Gastroesophageal sphincter (tissue), 4 donors: ENCODE results near the gene LRRN4CL. TPM values are rescaled to one million over a fixed set of nuclear protein-coding genes. Genes with fewer than 3 reads are reported as not detected.
"Not testable (repeated sequence)": the region's sequence is repeated elsewhere in the genome, so short reads cannot be mapped to it uniquely, and the experiment has no call there.

ENCODE experiments used
- ATAC-seq: fragments of 150-250 bp; one replicate; pipeline ENCODE4 v1.9.1; 2016; ENCODE audit warnings: mild to moderate bottlenecking, moderate library complexity
- H3K27ac ChIP-seq, 4 donors: fragments of 200-600 bp; sonication (generic) in 3 of 4; 1 replicate in 3 of 4; 2 replicates in 1 of 4; pipeline ENCODE4 v1.5.1; 2016 to 2019
- H3K27me3 ChIP-seq: fragments of 200-600 bp; sonication (generic); one replicate; pipeline ENCODE4 v1.5.1; 2019
- H3K36me3 ChIP-seq, 2 donors: fragments of 200-600 bp; sonication (generic); one replicate each; pipeline ENCODE4 v1.5.1; 2019; ENCODE audit warnings: control low read depth in 1 of 2
- H3K4me1 ChIP-seq, 3 donors: fragments of 200-600 bp; sonication (generic); 1 replicate in 2 of 3; 2 replicates in 1 of 3; pipeline ENCODE4 v1.5.1; 2016 to 2019; ENCODE audit warnings: control low read depth in 2 of 3
- H3K4me3 ChIP-seq, 2 donors: fragments of 200-600 bp; sonication (generic); one replicate each; pipeline ENCODE4 v1.5.1; 2019; ENCODE audit warnings: mild to moderate bottlenecking in 1 of 2, moderate library complexity in 1 of 2
- H3K9me3 ChIP-seq, 3 donors: fragments of 200-600 bp; sonication (generic); one replicate each; pipeline ENCODE4 v1.5.1; 2017 to 2019; ENCODE audit warnings: control low read depth in 2 of 3
- EP300 ChIP-seq: sonication (generic); formaldehyde crosslinking; IDR thresholded peaks from one replicate; pipeline ENCODE4 v1.6.1; 2017; ENCODE audit warnings: antibody characterized with exemption, mild to moderate bottlenecking
- POLR2A ChIP-seq, 2 donors: fragments of 450-650 bp; IDR thresholded peaks; one replicate each; pipeline ENCODE4 v1.6.1; 2017; ENCODE audit warnings: antibody characterized with exemption in 2 of 2, mild to moderate bottlenecking in 2 of 2, moderate library complexity in 1 of 2
- POLR2AphosphoS5 ChIP-seq: sonication (generic); formaldehyde crosslinking; IDR thresholded peaks from one replicate; pipeline ENCODE4 v1.6.1; 2017; ENCODE audit warnings: antibody characterized with exemption
- WGBS, 2 donors: methylation state at CpG; one replicate each; pipeline ENCODE4 v1.1.5; 2018; ENCODE audit warnings: low coverage in 1 of 2; 5-methylcytosine and 5-hydroxymethylcytosine counted together
- total RNA-seq, 4 donors: library from RNA; depleted of rRNA; stranded (reverse); fragments of >200 nt; gene quantifications; one replicate each; pipeline ENCODE4 v1.1.0, GENCODE V29; 2016
- TF ChIP-seq, protein P1 (sequence below), 4 experiments: fragments of 200-600 bp in 2 of 4; fragments of 450-650 bp in 2 of 4; sonication (generic) in 1 of 4; IDR thresholded peaks; one replicate each; pipeline ENCODE4 v1.5.1; 2017 to 2019; ENCODE audit warnings: antibody characterized with exemption in 4 of 4, mild to moderate bottlenecking in 2 of 4, moderate library complexity in 2 of 4

Gene LRRN4CL
- total RNA-seq, 4 donors from 2014 or later = 20.1 to 42.1 (median 32.1) TPM

DNA sequence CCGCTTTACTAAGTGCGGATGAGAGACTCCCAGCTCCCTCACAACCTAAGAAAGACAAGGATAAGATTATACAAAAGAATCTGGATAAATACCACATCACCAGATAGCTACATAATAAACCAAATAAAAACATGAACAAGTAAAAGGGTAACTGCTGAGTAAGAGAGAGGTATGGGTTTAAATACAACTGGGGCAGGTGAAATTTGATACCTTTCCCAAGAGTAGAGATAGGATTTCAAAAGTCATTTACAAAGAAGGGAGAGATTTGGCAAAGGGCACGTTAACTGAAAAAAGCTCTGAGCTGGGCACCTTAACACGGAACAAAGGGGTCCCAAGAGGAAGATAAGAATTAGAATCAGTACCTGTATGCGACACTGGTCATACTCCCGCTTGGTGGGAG, 12.2 kb downstream of the LRRN4CL start:
- ATAC-seq = no peak
- TF ChIP-seq, protein P1, sequence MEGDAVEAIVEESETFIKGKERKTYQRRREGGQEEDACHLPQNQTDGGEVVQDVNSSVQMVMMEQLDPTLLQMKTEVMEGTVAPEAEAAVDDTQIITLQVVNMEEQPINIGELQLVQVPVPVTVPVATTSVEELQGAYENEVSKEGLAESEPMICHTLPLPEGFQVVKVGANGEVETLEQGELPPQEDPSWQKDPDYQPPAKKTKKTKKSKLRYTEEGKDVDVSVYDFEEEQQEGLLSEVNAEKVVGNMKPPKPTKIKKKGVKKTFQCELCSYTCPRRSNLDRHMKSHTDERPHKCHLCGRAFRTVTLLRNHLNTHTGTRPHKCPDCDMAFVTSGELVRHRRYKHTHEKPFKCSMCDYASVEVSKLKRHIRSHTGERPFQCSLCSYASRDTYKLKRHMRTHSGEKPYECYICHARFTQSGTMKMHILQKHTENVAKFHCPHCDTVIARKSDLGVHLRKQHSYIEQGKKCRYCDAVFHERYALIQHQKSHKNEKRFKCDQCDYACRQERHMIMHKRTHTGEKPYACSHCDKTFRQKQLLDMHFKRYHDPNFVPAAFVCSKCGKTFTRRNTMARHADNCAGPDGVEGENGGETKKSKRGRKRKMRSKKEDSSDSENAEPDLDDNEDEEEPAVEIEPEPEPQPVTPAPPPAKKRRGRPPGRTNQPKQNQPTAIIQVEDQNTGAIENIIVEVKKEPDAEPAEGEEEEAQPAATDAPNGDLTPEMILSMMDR (IDR thresholded peaks at IDR 0.05) = no peak
- TF ChIP-seq EP300 (no peak), POLR2AphosphoS5 (no peak), POLR2A (IDR thresholded peaks at IDR 0.05) (no peak)
- H3K4me3 ChIP-seq = no peak overlapping the region
- H3K36me3 ChIP-seq = peaks cover 0 to 51% of the 10 kb centered on the region in 2 donors
- H3K9me3 ChIP-seq = no peaks in the 10 kb centered on the region
- H3K27ac ChIP-seq = no peak overlapping the region
- H3K27me3 ChIP-seq = no peaks in the 10 kb centered on the region
- 41 to 73% methylated on average over 4 to 5 of the region's 6 CpGs for WGBS, 2 donors
- H3K4me1 ChIP-seq = peaks cover 0 to 72% (median 24%) of the 10 kb centered on the region in 3 donors

DNA sequence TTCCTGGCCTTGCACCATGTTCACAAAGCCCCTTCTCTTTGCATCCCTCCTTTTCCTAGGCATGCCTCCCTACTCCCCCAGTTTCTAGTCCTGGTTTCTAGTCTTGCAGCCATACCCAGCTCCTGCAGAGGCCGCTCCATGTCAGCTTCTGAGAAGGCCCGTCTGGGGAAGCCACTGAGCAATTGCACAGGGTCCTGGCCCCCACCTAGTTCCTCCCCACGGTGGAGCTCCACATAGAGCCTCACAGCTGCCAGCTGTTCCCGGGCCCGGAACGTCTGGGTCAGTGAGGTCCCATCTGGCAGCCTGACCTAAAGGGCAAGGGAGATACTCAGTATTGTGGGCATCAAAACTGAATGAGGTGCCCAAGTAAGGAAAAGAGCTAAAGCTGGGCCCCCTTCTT, 12.6 kb downstream of the LRRN4CL start:
- Histone ChIP-seq H3K27ac (no peak overlapping the region), H3K4me1 (peaks cover 0 to 76% (median 24%) of the 10 kb centered on the region in 3 donors), H3K9me3 (no peaks in the 10 kb centered on the region), H3K27me3 (no peaks in the 10 kb centered on the region), H3K36me3 (peaks cover 0 to 51% of the 10 kb centered on the region in 2 donors), H3K4me3 (no peak overlapping the region)
- TF ChIP-seq POLR2AphosphoS5 (no peak), EP300 (no peak), POLR2A (IDR thresholded peaks at IDR 0.05) (no peak)
- TF ChIP-seq, protein P1 (IDR thresholded peaks at IDR 0.05) = no peak
- WGBS, 2 donors = 40% methylated on average over 3 of the region's 6 CpGs; no CpG with 5 or more reads in 1 of the 2 donors
- ATAC-seq = no peak

DNA sequence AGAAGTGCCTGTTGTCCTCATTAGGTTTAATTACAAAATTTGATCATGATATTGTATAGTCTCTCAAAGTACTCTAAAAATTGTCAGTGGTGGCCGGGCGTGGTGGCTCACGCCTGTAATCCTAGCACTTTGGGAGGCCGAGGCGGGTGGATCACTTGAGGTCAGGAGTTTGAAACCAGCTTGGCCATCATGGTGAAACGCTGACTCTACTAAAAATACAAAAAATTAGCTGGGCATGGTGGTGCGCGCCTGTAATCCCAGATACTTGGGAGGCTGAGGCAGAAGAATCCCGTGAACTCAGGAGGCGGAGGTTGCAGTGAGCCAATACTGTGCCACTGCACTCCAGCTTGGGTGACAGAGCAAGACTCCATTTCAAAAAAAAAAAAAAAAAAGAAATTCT, 13.9 kb downstream of the LRRN4CL start:
- Histone ChIP-seq H3K4me1 (peaks cover 0 to 75% (median 29%) of the 10 kb centered on the region in 3 donors), H3K36me3 (peaks cover 0 to 51% of the 10 kb centered on the region in 2 donors)
- not testable (repeated sequence) for H3K27ac ChIP-seq, H3K4me3 ChIP-seq, H3K9me3 ChIP-seq, H3K27me3 ChIP-seq, ATAC-seq
- WGBS, 2 donors = 91% methylated on average over 4 of the region's 10 CpGs; no CpG with 5 or more reads in 1 of the 2 donors

DNA sequence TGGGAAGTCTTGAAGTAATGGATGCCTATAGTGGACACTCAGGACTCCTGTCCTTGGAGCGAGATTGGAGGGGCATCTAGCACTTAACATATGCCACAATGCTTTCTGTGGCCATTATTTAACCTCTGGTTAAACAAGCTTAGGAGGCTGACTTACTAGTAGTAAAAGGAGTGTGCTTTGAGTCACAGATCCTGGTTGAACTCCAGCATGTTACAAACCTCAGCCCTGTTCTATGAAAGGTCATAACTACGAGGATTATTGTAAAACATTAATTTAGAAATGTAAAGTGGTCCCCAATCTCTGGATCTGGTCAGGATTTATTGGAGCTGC, 16.2 kb downstream of the LRRN4CL start:
- Histone ChIP-seq H3K4me1 (peaks cover 0 to 73% (median 19%) of the 10 kb centered on the region in 3 donors), H3K27ac (peak overlapping the region in 2 of 4 donors; percentile 86 to 91), H3K9me3 (no peaks in the 10 kb centered on the region), H3K27me3 (no peaks in the 10 kb centered on the region), H3K4me3 (no peak overlapping the region), H3K36me3 (peaks cover 0 to 51% of the 10 kb centered on the region in 2 donors)
- no peak for ATAC-seq
- TF ChIP-seq POLR2A (IDR thresholded peaks at IDR 0.05) (no peak), POLR2AphosphoS5 (no peak), EP300 (no peak)
- TF ChIP-seq, protein P1 (IDR thresholded peaks at IDR 0.05) = no peak
- WGBS, 2 donors = 50 to 82% methylated on average over 1 to 2 of the region's 2 CpGs

DNA sequence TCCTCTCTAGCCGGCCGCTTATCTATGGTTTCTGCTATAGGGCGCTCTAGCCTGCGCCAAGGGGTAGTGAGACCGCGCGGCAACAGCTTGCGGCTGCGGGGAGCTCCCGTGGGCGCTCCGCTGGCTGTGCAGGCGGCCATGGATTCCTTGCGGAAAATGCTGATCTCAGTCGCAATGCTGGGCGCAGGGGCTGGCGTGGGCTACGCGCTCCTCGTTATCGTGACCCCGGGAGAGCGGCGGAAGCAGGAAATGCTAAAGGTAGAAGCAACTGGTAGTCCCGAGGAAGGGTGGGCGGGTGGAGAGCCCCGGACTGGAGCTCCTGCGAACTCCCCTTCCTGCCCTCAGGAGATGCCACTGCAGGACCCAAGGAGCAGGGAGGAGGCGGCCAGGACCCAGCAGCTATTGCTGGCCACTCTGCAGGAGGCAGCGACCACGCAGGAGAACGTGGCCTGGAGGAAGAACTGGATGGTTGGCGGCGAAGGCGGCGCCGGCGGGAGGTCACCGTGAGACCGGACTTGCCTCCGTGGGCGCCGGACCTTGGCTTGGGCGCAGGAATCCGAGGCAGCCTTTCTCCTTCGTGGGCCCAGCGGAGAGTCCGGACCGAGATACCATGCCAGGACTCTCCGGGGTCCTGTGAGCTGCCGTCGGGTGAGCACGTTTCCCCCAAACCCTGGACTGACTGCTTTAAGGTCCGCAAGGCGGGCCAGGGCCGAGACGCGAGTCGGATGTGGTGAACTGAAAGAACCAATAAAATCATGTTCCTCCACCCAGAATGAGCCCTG, 17.5 kb downstream of the LRRN4CL start, which contains the start of the genes LBHD1 and UQCC3:
LBHD1 (minus strand) TSS at position 660 of the 782 bp plus-strand sequence. CDS start 2,236 bp downstream, outside the sequence.
UQCC3 (plus strand) TSS at position 66 of the 782 bp plus-strand sequence; CDS start at position 139, 73 bp downstream.
- peak; percentile 87 for ATAC-seq
- Histone ChIP-seq H3K4me1 (peaks cover 3 to 73% (median 24%) of the 10 kb centered on the region in 3 donors), H3K27ac (peak within 1 kb of the TSS; percentile 24 to 91 (median 88)), H3K27me3 (no peaks in the 10 kb centered on the region), H3K36me3 (peaks cover 0 to 41% of the 10 kb centered on the region in 2 donors), H3K4me3 (peak within 1 kb of the TSS; percentile 48 to 80), H3K9me3 (no peaks in the 10 kb centered on the region)
- 0% methylated on average over 2 to 6 of the region's 59 CpGs for WGBS, 2 donors
- TF ChIP-seq, protein P1 (IDR thresholded peaks at IDR 0.05) = peak in 1 of 4 experiments; percentile 24
- TF ChIP-seq POLR2AphosphoS5 (peak; percentile 70), EP300 (no peak), POLR2A (IDR thresholded peaks at IDR 0.05) (peak; percentile 49 to 59)
